OCI-LY1 (cell line): ENCODE data around the gene CUEDC1.

Source experiments
- EZH2 ChIP-seq: fragments of 200-600 bp; sonication (generic), shearing (Covaris generic); IDR thresholded peaks from 2 replicates; pipeline ENCODE4 v1.8.0; 2017; ENCODE audit warnings: borderline replicate concordance, mixed run types, mild to moderate bottlenecking, antibody characterized with exemption, low read length, moderate library complexity, mixed read lengths
- TF ChIP-seq, protein P1 (sequence below): fragments of 200-600 bp; sonication (generic), shearing (Covaris generic); IDR thresholded peaks from 2 replicates; pipeline ENCODE4 v1.5.1; 2017; ENCODE audit warnings: mild to moderate bottlenecking, antibody characterized with exemption, low read length, moderate library complexity, mixed read lengths

GRCh38 chr17:57874058-57874419 lies 81.2 kb downstream of the CUEDC1 start:
- TF ChIP-seq, protein P1, sequence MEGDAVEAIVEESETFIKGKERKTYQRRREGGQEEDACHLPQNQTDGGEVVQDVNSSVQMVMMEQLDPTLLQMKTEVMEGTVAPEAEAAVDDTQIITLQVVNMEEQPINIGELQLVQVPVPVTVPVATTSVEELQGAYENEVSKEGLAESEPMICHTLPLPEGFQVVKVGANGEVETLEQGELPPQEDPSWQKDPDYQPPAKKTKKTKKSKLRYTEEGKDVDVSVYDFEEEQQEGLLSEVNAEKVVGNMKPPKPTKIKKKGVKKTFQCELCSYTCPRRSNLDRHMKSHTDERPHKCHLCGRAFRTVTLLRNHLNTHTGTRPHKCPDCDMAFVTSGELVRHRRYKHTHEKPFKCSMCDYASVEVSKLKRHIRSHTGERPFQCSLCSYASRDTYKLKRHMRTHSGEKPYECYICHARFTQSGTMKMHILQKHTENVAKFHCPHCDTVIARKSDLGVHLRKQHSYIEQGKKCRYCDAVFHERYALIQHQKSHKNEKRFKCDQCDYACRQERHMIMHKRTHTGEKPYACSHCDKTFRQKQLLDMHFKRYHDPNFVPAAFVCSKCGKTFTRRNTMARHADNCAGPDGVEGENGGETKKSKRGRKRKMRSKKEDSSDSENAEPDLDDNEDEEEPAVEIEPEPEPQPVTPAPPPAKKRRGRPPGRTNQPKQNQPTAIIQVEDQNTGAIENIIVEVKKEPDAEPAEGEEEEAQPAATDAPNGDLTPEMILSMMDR = no peak
- no peak for TF ChIP-seq EZH2
